Left lobe of liver (tissue), 2 donors: ENCODE results near the gene VASN. TPM values are rescaled to one million over a fixed set of nuclear protein-coding genes. Genes with fewer than 3 reads are reported as not detected.

Experiments
- ATAC-seq: fragments of 200-7000 bp; cut with Tn5 transposase; one replicate; pipeline ENCODE4 v1.9.1; 2020; ENCODE audit warnings: mild to moderate bottlenecking, moderate library complexity
- DNase-seq: peaks from one replicate; pipeline ENCODE4 v3.0.0-alpha.2; 2020; ENCODE audit warnings: low spot score
- total RNA-seq: library from RNA; stranded (reverse); gene quantifications from one replicate; pipeline ENCODE4 v1.2.1, GENCODE V29; 2021
- donor health status: DM: no; HTN: no; CAD: no; lungs with moderate emphysema.
- donor health status: DM: no; HTN: yes; CAD: no.

The VASN gene
- total RNA-seq, 1 donor from 2014 or later = 22.3 TPM

GRCh38 chr16:4370570-4371356, 885 bp upstream of the VASN start:
- no peak for ATAC-seq

DNA sequence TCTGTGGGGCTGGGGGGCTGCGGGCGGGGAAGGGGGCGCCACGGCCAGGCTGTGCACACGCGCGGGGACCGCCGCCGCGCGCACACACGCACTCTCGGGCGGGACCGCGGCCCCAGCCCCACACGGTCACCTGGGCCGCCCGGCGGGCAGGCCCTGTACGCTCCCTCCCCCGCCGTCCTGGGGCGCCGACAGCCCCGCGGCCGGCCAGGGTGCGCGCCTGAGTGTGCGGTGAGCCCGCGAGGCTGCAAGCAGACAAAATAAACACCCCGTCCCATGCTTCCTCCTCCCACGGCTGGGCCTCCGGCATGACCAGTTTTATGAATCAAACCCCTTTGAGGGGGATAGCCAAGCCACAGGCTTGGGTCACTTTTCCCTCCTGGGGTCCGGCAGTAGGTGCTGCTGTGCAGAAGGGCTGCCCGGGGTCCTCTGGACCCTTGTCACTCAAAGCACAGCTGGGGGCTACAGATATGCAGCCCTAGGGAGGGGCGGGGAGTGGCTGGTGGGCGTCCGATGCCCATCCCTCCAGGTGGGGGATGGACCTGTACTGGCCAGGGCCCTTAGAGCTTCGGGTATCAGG, 441 bp downstream of the VASN start:
- DNase-seq (no peak), ATAC-seq (peak; percentile 2)

More at GRCh38 chr16:4370570-4371356, 885 bp upstream of the VASN start:
- no peak for DNase-seq

DNA sequence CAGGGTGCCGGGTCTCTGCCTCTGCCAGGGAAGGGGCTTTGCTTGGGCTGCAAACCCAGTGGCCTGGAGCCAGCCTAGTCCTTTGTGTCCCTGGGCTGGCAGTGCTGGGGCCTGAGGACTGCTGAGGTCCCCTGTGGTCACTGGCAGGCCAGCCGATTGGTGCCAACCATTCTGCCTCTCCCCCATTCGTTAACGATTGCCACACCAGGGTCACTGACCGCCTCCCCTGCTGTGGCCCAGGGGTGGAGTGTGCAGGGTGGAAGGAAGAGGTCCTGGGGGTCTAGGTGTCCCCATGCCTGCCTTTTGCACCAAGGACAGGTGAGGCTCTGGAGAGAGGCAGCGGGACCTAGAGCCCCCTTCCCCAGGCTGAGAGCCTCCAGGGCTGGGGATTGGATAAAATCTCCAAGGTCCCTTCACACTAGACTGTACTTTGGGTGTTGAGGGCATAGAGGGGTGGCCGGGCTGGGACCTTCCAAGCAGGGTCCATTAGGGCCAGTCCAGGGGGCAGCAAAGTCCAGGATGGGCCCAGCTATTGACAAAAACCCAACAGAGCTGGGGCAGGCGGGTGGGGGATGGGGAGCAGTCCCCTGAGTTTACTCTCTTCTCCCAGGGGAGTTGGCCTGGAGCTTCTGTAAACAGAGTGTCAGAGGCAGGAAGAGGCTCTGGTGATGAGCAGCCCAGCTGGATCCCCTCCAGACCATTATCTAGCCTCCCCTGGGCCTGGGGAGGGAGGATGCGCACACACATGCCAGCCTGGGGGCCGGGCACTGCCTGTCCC, 1.1 kb downstream of the VASN start:
- DNase-seq = peak; percentile 94
- ATAC-seq = peak; percentile 60

DNA sequence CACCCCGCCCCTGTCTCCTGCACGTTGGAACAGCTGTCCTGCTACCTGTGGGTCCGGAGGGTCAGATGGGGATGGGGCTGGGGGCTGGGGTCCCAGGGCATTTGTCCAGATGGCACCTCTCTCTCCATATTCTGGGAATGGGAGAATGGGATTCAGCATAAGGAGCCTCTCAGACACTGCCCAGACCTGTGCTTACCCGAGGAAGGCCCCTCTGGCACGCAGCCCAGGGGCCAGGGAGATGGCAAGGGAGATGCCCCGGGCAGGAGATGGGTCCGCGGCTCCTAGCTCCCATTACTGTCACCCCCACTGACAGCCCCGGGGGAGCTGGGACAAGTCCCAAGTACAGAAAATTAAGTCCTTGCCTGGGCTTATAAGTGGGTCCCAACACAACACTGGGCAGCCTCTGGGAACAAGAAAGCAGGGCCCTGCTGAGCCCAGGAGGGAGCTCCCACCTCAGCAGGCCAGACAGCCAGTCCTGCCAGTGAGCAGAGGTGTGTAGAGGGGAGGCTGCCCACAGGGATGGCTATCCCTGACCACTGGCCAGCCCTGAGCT, 1.8 kb downstream of the VASN start:
- ATAC-seq = no peak
- DNase-seq = no peak

- peak; percentile 16 for ATAC-seq
- peak; percentile 78 for DNase-seq
Measured at GRCh38 chr16:4373909-4374742, 2.5 kb downstream of the VASN start.

- ATAC-seq = no peak
- no peak for DNase-seq
Measured at GRCh38 chr16:4375717-4376116, 4.1 kb downstream of the VASN start.

GRCh38 chr16:4376126-4376892, 4.7 kb downstream of the VASN start:
- ATAC-seq (peak; percentile 47), DNase-seq (peak; percentile 97)

DNA sequence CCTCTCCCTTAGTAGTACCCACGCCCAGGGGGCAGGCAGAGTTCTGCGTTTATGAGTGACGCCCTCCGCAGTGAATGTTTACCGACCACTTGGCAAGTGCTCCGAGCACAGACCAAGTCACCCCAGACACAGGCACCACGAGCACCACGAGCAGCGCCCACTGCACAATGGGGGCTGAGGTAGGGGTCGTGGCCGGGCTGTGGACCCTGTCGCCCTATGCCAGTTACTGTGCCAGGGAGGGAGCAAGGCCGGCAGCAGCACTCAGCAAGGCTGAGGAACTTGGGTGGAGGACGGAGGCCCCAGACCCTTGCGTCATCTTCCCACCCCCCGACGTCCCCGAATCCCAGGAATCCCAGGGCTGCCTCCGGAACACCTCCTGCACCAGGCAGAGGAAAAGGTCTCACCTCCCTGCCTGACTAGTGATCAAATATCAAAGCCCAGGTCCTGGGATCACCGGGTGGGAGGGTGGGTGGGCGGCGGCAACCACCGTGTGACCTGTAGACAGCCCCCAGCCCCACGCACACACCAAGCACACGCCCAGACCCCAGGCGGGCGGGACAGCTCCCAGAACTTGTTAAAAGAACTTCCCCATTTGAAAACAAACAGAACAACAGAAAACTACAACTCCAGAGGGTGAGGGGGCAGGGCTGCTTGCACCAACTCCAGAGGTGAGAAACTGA, 5.4 kb downstream of the VASN start:
- no peak for DNase-seq
- no peak for ATAC-seq

GRCh38 chr16:4377573-4378154, 6.0 kb downstream of the VASN start:
- ATAC-seq (no peak), DNase-seq (no peak)

DNA sequence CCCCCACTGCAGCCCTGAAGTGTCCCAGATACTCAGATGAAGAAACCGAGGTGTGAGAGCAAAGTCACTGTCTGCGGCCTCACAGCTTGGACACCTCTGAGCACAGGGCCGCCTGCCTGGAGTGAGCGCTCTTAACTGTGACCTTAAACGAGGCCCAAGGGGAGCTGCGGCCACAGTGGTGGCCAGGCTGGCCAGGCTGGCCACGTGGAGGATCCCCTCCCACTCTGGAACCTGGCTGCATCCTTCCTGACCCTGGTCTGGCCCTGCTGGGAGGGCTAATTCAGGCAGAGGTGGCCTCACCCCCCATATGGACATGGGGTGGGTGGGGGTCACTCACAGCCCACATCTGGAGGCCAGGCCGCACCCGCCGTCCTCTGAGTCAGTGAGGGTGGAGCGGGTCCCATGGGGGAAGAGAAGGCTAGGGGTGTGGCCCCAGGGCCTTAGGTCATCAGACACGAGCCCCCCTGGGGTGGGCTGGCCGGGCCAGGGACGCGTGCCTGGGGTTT, 6.6 kb downstream of the VASN start:
- no peak for DNase-seq
- no peak for ATAC-seq

- DNase-seq (no peak), ATAC-seq (no peak)
Measured at GRCh38 chr16:4378999-4379690, 7.5 kb downstream of the VASN start.

DNA sequence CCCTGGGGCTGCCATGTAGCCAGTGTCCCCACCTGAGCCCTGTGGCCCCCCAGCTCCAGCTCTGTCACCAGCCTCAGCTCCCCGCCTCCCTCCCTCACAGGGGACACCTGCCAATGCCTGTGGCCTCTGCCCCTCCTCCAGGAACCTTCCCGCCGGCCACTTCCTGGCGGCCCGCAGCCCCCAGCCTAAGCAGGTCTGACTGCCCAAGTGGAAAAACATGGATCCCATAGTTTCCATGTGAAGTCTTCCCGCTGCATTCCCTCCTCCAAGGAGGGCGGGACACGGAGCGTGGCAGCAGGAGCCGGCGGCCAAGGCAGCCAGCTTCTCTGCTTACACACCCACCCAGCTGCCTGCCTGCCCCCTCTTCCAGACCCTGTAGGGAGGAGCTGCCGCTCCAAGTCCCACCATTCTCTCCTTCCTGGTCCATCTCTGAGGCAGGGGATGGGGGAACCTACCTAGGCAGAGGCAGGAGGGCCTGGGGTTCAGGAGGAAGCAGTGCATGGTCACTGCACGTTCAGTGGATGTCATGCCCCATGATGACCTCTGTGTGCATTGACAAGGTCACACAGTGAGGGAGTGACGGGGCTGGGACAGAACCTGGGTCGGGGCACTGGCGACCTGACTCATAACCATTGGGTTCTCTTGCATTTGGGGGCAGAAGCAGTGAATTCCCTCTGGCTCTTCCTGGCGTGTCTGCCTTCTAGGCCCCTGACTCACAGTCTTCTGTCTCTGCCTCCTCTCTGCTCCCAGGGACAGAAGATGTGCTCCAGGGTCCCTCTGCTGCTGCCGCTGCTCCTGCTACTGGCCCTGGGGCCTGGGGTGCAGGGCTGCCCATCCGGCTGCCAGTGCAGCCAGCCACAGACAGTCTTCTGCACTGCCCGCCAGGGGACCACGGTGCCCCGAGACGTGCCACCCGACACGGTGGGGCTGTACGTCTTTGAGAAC, 8.7 kb downstream of the VASN start:
- DNase-seq = no peak

DNA sequence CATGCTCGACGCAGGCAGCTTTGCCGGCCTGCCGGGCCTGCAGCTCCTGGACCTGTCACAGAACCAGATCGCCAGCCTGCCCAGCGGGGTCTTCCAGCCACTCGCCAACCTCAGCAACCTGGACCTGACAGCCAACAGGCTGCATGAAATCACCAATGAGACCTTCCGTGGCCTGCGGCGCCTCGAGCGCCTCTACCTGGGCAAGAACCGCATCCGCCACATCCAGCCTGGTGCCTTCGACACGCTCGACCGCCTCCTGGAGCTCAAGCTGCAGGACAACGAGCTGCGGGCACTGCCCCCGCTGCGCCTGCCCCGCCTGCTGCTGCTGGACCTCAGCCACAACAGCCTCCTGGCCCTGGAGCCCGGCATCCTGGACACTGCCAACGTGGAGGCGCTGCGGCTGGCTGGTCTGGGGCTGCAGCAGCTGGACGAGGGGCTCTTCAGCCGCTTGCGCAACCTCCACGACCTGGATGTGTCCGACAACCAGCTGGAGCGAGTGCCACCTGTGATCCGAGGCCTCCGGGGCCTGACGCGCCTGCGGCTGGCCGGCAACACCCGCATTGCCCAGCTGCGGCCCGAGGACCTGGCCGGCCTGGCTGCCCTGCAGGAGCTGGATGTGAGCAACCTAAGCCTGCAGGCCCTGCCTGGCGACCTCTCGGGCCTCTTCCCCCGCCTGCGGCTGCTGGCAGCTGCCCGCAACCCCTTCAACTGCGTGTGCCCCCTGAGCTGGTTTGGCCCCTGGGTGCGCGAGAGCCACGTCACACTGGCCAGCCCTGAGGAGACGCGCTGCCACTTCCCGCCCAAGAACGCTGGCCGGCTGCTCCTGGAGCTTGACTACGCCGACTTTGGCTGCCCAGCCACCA, 9.7 kb downstream of the VASN start:
- DNase-seq (no peak), ATAC-seq (peak; percentile 39)

More for the DNA sequence above, 8.7 kb downstream of the VASN start:
- ATAC-seq = no peak

GRCh38 chr16:4381935-4382794, 10.5 kb downstream of the VASN start:
- ATAC-seq (no peak), DNase-seq (no peak)

DNA sequence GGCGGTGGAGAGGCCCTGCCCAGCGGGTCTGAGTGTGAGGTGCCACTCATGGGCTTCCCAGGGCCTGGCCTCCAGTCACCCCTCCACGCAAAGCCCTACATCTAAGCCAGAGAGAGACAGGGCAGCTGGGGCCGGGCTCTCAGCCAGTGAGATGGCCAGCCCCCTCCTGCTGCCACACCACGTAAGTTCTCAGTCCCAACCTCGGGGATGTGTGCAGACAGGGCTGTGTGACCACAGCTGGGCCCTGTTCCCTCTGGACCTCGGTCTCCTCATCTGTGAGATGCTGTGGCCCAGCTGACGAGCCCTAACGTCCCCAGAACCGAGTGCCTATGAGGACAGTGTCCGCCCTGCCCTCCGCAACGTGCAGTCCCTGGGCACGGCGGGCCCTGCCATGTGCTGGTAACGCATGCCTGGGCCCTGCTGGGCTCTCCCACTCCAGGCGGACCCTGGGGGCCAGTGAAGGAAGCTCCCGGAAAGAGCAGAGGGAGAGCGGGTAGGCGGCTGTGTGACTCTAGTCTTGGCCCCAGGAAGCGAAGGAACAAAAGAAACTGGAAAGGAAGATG, 11.2 kb downstream of the VASN start:
- DNase-seq (no peak), ATAC-seq (no peak)
